Stimulated activated CD4-positive, alpha-beta T cell treated with anti-CD3 and anti-CD28 coated beads, Interleukin-12 subunit alpha, Interleukin-12 subunit beta, amount 100 ng/mL, for 4 hours (primary cell): ENCODE measurements around the gene PYGB.

Source experiments
- DNase-seq: peaks from one replicate; pipeline ENCODE4 v3.0.0-alpha.2; 2020

The PYGB gene

DNA sequence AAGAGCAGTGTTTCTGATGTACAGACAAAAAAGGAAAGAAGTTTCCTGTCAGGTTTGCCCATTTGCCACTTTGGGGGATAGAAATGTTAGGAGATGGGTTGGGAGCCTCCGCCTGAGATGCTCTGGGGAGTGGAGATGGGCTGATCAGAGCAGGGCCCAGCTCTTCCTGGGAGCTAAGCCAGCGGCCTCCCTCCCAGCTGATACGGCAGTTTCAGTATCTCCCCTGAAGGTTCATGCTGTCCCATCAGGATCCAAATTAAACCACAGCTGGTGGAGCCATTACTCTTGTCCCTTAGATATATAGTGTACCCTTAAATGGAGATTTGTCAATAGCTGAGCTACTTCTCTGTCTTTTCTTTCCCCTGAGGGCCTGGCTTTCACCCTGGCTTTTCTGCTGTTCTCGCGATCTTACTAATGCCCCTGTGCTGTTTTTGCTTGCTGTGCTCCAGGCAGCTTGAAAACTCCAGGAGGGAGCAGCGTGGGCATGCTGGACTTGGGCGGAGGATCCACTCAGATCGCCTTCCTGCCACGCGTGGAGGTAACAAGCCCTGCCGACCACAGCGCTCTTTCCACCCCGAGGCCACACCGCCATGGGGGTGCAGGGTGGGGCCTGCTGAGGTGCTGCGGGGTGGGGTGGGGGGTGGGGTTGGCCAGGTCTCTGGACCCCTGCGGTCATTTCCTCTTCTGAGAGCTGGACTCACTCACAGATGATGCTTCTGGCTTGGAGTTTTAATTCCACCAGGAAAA is 31.5 kb upstream of the PYGB start:
- no peak for DNase-seq

DNA sequence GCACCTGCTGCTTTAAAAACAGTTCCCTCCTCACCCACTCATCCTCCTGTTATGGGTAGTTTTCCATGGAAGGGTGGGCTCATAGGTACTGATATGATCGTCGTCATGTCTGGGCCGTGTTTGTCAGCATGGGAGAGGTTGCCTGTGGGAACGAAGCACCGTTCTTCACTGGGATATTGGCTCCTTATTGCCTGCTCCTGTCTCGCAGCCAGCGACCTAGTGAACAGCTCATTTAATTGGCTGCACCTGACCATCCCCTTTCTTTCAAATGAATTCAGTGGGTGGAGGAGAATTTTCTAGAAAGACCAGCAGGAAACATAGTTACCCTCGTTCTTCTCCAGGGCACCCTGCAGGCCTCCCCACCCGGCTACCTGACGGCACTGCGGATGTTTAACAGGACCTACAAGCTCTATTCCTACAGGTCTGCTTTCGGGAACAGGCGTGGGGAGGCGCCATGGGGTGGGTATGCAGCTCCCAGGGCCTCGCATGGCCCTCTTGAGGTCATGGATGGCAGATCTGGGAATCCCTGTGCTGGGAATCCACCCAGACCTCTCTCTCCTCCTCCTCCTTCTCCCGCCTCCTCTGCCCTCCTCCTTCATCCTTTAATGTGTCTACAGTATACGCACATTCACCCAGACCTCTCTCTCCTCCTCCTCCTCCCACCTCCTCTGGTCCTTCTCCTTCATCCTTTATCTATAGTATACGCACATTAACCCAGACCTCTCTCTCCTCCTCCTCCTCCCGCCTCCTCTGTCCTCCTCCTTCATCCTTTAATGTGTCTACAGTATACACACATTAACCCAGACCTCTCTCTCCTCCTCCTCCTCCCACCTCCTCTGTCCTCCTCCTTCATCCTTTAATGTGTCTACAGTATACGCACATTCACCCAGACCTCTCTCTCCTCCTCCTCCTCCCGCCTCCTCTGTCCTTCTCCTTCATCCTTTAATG is 30.4 kb upstream of the PYGB start:
- DNase-seq = no peak

DNA sequence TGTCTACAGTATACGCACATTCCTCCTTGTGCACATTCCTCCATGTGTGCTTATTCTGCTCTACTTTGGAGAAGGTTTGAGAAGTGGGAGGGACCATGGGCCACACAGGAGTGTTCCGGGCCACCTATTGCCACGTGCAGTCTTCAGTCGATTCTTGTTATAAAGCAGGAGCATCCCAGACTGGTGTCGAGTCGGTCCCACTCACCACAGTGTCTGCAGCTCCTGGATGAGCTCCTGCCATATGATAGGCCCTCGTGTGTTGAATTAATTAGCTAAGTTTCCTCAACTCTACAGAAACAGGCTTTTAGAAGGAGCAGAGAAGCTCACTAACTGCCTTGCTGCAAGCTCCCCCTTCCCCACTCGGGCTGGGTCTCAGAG is 29.8 kb upstream of the PYGB start:
- no peak for DNase-seq

DNA sequence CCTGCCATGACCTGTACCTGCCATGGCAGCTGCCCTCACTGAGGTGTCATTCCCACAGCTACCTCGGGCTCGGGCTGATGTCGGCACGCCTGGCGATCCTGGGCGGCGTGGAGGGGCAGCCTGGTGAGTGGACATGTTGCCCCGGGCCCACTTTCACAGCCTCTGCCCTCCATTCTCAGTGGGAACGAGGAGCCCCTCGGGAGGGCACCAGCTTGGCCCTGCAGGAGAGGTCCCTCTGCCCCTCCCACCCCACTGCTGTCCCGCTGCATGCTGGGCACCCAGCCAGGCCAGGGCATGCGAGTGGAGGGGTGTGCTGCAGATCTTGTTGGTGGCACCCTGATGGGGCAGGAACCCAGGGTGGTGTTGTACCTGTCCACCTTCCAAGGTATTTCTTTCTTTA is 29.4 kb upstream of the PYGB start:
- no peak for DNase-seq

DNA sequence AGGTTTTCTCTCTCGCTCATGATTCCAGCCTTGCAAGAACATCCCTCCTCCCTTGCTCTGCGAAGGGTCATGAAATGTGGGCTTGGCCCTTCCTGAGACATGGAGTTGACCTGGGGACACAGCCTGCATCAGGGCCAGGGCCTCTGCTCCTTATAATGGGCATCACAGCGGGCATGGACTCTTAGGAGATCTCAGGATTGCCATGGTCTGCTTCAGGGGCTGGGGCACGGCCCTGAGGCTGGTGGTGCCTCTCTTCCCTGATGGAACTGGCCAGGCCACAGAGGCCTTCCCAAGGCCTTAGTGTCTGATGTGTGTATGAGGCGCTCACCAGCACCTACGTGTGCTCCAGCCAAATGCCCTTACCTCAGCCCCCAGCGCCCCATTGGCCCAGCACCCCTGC is 28.5 kb upstream of the PYGB start:
- DNase-seq = no peak

- peak; percentile 11 for DNase-seq
Observed at GRCh38 chr20:25220021-25220730, 27.7 kb upstream of the PYGB start.

- DNase-seq = no peak
Observed at GRCh38 chr20:25220810-25221591, 26.9 kb upstream of the PYGB start.

DNA sequence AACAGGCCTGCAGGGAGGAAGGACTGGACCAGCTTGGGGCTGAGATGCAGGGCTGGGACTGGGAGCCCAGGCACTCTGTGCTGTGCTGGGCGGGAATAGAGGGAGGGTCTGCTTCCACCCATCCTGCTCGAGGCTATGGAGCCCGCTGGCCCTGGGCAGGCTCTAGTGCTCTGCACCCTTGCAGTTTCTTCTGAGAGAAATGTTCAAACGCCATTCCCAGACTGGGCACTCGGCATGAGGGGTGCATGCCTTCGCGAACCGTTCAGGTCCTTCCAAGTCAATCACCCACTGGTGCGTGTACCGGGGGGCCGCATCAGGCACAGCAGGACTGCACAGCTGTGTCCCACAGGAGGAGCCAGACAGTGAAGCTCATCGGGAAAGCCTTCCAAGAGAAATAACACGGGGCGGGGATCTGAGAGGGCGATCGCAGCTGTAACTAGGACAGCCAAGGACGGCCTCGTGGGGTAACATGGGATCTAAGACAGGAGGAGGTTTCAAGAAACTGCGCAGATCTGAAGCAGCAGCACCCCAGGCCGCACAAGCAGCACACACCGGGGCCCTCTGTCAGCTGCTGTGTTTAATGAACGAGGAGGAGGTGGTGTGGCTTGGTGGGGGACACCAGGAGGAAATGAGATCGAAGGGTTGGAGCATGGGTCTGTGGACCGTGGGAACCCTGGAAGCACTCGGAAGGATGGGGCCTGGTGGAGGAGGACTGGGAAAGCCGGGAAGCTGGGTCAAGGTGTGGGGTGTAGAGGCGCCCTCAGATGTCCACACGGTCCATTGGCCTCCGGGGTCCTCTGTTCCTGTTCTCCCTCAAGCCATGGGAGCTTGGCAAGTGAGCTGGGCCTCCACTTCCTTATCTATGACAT is 26.1 kb upstream of the PYGB start:
- DNase-seq = no peak

- DNase-seq = no peak
Observed at GRCh38 chr20:25222461-25223178, 25.3 kb upstream of the PYGB start.

GRCh38 chr20:25223179-25223661 is 24.7 kb upstream of the PYGB start:
- no peak for DNase-seq

- no peak for DNase-seq
Observed at GRCh38 chr20:25223765-25224720, 23.8 kb upstream of the PYGB start.

GRCh38 chr20:25224941-25225340 is 22.9 kb upstream of the PYGB start:
- DNase-seq = no peak

- DNase-seq = no peak
Observed at GRCh38 chr20:25225642-25226432, 22.0 kb upstream of the PYGB start.

- no peak for DNase-seq
Observed at GRCh38 chr20:25226433-25227316, 21.2 kb upstream of the PYGB start.

GRCh38 chr20:25227317-25227831 is 20.5 kb upstream of the PYGB start:
- no peak for DNase-seq

DNA sequence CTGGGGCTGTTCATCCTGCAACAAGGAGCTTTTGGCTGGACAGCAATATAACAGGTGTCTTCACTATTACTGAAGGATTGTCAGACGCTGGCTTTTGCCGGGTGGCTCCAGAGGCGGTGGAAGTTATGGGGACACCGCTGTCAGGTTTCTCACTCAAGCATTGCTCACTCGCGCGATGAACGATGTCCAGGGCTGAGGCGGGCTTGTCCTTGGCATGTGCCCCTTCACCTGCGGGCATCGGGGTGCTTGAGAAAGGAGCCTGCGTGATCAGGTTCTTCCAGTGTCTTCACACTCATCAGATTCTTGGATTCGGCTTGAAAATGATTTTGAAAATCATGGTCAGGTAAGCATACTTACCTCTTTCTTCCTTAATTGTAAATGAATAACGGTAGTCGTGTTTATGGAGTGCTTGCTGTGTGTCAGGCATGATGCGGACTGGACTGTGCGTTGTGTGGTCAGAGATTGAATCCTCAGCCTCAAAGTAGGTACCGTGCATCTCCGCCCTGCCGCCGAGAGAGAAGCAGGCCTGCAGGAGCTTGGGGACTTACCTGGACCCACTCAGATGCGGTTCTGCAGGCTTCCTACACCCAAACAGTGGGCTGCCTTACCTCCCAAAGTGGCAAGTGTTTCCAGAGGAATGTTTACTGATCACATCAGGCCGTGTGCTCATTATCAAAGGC is 18.3 kb upstream of the PYGB start:
- DNase-seq = no peak
